Anterior cingulate cortex (tissue), 58 donors: Measurements from ENCODE around the gene FBXL12.
A peak's percentile ranks its signal among the peaks of the same experiment; 100 is the strongest.
"Not testable (repeated sequence)": the region's sequence is repeated elsewhere in the genome, so short reads cannot be mapped to it uniquely, and the experiment has no call there.

Source experiments
- DNase-seq, 58 donors: peaks; one replicate each; lab custom pipeline; 2025; lab: John Stamatoyannopoulos, UW

The FBXL12 gene

DNA sequence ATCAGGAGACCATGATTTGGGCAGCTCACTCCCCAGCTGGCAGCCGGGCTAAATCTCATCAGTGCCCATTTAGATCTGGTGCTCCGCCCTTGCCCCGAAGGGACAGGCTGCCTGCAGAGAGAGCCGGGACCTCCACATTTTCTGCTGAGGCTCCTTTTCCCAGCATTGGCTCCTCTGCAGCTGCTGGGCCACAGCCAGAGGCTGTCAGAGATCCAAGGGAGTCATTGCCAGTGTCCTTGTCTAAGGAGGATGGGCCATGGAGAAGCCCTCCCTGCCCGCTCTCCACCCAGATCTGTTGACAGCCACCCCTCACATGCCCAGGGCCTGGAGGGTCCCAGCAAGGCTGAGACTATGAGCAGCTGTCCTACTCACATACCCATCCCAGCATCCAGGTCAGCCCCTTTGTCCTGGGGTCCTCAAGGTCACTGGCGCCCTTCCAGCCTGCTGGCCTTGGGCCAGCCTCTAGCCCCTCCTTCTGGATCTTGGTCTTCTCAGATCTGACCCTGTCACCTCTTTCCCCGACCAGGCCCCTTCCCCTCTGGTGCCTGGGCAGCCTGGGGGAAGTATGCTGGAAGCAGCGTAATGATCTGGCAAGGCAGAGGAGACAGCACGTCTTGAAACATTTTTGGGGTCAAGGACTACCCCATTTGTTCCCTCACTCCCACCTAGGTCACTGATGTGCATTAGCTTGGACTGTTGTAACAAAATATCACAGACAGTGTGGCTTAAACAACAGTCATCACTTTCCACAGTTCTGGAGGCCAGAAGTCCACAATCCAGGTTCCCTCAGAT, 24.2 kb upstream of the FBXL12 start:
- peak in 19 of 58 donors; percentile 6 to 55 (median 25) for DNase-seq

DNA sequence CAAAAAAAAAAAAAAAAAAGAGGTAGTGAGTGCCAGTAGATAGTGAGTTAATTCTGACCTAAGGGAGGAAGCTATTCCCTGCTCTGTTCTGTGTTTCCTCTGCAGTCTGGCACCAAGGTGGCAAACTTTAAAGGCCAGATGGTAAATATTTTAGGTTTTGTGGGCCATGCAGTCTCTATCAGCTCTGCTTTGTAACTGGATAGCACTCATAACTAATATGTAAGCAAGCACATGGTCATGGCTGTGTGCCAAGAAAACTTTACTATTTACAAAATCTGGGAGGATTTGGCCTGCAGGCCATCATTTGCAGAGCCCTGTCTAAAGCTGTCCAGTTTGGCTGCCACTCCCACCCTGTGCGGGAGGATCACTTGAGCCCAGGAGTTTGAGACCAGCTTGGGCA, 20.5 kb upstream of the FBXL12 start:
- no peak for DNase-seq

DNA sequence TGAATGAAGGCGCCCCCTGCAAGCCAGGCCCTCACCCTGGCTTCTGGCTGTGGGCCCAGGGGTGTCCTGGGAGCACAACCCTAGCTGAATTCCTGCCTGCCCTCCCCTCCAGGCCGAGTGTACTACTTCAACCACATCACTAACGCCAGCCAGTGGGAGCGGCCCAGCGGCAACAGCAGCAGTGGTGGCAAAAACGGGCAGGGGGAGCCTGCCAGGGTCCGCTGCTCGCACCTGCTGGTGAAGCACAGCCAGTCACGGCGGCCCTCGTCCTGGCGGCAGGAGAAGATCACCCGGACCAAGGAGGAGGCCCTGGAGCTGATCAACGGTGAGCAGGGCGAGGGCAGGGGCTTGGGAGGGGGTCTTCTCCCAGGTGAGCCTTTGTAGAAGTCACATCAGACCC, 19.4 kb upstream of the FBXL12 start:
- no peak for DNase-seq

DNA sequence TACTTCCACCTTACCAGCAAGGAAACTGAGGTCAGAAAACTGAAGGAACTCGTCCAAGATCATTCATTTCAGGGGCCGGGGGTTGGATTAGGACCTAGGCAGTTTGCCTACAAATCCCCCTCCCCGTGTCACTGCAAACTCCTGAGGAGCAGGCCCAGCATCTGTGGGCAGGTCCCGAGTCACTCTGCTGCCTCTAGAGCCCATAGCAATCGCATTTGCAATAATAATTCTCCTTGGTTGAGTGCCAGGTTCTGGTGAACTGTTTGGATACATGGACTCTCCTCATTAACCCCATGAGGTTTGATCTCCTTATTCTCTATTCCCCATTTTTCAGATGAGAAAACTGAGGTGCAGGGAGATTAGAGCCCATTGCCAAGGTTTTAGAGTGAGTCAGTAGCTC, 17.1 kb upstream of the FBXL12 start:
- peak in 1 of 58 donors; percentile 11 for DNase-seq

DNA sequence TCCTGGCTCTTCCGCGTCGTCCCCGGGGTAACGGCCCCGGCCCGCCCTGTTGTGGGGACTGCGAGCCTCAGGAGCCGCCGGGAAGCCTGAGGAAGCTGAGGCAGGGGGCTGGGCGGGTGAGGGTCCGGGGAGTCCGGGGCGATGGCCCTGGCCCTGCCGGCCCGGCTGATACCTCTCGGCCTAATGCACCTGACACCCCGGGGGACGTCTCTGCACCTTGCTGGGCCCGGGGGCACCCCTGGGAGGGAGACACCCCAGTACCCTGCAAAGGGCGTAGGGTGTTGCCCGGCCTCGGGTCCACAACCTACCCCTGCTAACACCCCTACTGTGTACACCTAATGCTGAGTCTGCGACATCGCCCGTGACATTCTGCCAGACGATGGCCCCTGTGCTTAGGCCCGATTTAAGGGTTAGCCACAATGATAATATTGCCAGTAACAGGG, 16.6 kb upstream of the FBXL12 start:
- peak in 2 of 58 donors; percentile 34 to 37 for DNase-seq

DNA sequence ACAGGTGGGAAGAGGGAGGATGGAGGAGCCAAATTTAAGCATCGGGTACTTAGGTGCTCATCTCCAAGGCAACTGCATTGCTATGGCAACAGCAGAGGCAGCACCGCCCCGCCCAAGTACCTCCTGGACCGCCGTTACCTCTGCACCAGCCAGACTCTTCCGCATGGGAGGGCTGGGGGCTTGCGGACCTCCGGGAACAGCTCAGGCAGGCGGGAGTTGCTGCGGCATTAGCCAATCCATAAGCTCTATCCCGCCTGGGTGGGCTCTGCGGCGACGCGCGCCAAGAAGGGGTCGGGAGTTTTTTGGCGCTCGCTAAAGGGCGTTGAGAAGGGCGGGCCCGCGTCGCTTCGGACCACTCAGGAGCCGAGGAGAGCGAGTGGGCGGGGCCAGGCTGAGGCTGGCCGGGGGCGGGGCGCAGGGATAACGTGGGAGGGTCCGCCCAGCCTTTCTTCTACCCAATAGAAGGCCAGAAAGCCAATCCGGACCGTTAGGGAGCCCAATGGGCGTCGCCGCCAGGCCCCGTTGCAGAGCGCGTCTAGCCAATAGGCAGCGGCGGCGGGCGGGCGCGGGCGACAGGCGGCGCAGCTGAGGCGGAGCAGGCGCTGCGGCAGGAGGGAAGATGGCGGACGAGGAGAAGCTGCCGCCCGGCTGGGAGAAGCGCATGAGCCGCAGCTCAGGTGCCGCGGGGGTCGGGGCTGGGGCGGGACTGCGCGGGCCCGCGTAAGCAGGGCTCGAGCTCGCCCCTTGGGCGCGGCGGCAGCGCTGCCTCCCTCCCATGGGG, 16.0 kb upstream of the FBXL12 start, which contains the start of gene PIN1:
Gene PIN1 (plus strand): TSS at position 593 of the 781 bp plus-strand sequence. CDS start 27 bp downstream, at position 620.
- peak; percentile 83 to 100 (median 97) for DNase-seq

DNA sequence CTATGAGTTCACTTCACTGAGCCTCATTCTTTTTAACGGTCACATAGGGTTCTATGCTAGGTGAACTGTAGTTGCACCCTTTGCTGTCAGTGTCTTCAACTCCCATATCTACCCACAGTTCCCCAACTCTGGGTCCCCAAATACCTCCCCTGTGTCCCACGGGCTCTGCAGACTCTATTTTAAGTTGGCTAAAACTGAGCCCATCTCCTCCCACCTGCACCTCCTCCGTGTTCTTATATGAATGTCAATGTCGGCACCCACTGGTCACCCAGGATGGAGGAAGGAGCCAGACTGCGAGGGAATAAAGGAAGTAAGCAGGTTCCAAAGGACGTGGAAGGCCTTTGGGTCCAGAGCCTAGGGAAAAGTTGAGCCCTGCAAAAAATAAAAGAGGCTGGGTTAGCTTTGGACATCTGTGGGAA, 15.4 kb upstream of the FBXL12 start:
- DNase-seq: peak in 2 of 58 donors; percentile 31 to 55

DNA sequence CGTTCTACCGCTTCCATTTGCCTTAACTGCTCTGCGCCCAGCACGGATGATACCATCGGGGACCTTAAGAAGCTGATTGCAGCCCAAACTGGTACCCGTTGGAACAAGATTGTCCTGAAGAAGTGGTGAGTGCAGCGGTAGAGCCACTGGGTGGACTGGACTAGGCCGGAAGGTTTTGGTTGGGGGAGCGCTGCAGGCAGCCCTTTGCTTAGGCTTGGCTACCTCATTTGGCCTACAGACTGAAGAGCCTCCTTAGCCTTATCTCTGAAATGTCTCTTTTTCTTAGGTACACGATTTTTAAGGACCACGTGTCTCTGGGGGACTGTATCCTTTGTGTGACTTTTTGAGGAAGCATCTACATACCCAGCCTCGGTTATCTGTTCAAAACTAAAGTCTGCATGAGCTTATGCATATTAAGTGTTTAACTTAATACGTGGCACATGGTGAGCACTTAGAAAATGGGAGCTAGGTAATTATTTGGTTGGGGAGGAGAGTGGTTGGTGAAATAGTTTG, 9.7 kb upstream of the FBXL12 start:
- DNase-seq: no peak

DNA sequence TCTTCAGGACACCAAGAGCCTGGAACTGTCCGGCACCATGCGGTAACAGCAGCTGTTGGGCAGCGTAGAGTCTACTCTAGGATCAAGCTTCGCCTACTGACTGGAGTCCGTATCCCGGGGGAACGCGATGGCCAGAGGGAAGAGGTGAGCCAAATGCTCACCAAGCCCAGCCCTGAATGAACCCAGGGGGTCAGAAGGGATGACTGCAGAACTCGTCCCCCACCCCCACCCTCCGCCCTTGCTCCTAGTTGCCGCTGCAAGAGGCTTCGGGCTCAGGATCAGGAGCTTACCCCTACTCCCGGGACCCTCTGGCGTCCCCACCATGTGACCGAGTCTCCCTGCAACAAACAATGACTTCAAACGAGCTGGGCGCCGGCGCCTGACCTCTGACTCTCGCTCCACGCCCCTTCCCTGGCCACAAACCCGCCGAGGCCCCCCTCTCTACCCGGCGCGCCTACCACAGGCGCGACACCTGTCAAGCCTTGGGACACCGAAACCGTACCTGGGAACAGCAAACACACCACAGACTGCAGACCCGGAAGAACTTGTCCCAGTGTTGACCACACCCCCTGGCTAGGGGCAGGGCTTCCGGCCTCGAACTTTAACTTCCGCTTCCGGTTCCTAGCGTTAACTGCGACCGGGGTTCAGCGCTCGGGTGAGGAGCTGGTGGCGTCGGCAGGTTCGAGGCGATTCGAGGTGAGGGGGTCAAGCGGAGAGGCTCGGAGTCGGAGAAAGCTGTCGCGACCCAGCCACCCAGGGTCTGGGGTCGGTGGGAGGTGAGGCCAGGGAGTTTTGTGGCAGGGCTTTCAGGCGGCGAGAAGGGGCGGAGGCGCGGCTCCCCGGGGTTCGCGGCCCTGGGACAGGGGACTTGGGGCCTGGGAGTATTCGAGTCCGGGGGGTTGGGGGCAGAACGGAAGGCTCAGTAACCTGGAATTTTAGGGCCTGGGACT, 8.7 kb upstream of the FBXL12 start, which contains the start of gene UBL5:
Gene UBL5 (plus strand): TSS at position 630 of the 950 bp plus-strand sequence. CDS start 420 bp downstream, outside the sequence.
- DNase-seq: peak in 57 of 58 donors; percentile 51 to 92 (median 83)

DNA sequence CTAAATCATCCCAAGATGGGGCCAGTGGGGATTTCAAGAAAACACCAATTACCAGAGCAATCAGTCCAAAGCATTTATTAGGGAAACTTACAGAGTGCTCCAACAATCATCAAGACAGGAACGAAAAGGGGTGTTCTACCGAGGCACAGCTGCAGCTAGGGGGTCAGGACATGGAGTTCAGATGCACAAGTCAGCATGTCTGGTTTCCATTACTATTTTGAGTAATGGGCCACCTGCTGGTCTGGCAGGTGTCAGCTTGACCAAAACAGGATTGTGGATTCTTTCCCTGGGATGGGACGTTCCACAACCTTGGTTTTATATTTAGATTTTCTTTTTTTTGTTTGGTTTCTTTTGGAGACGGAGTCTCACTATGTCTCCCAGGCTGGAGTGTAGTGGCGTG, 4.9 kb upstream of the FBXL12 start:
- no peak for DNase-seq

DNA sequence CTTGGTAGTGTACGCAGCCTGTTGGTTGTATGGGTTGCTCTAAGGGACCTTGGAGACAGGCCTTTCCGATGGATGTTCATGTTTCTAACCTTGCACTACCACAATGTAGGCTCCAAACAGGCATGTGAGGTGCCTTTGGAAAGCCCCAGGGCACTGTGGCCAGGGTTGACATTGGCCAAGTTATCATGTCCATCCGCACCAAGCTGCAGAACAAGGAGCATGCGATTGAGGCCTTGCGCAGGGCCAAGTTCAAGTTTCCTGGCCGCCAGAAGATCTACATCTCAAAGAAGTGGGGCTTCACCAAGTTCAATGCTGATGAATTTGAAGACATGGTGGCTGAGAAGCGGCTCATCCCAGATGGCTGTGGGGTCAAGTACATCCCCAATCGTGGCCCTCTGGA, 1.2 kb upstream of the FBXL12 start:
- not testable (repeated sequence) for DNase-seq

DNA sequence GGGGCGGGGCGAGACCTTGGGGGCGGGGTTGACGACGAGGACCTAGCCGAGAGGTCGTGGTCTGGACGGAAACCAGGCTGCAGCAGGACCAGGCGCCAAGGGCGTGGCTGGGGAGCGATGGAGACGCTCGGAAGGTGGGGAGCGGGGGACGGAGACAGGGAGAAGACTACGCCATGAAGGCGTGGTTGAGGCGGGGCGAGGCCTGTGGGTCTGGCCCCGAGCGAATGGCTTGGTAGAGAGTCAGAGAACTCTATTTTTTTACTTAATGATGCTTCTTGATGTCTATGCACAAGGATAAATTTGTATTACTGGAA, 674 bp upstream of the FBXL12 start:
- DNase-seq: no peak

DNA sequence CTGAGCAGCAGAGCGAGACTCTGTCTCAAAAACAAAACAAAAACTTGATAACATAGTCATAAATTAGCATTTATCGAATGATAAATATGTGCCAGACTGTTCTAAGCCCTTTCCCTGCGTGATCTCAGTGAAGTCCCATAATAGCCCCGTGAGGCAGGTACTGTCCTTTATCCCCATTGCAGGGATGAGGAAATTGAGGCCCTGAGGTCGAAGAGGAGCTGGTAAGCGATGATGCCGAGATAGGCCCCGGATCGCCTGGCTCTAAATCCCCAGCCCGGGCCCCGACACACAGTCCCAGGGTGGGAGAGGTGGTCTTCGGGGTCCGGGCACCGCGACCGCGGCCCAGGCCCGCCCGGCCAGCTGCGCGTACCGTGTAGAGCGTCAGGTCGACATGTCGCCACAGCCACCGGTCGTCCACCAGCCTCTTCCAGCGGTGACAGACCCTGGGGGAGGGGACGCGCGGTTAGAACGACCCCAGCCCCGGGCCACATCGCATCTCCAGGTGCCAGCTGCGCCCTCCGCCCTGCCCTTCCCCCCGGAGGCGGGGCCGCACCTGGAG, 625 bp downstream of the FBXL12 start:
- peak in 3 of 58 donors; percentile 48 to 63 (median 48) for DNase-seq

DNA sequence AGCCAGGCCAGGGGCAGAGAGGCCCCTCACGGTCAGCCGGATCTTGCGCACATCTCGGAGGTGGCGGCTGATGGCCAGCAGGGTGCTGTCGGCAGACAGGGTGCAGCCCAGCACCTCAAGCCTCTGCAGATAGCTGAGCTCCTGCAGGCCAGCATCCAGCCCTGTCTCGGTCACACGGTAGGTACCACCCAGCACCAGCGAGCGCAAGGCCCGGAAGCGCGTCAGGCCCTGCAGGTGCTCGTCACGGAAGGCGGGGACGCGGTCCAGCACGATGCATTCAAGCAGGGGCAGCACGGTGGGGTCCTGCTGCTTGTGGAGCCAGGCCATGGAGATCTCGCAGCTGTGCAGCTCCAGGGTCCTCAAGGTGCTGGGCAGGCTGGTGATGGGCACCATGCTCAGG, 7.7 kb downstream of the FBXL12 start:
- DNase-seq: no peak

DNA sequence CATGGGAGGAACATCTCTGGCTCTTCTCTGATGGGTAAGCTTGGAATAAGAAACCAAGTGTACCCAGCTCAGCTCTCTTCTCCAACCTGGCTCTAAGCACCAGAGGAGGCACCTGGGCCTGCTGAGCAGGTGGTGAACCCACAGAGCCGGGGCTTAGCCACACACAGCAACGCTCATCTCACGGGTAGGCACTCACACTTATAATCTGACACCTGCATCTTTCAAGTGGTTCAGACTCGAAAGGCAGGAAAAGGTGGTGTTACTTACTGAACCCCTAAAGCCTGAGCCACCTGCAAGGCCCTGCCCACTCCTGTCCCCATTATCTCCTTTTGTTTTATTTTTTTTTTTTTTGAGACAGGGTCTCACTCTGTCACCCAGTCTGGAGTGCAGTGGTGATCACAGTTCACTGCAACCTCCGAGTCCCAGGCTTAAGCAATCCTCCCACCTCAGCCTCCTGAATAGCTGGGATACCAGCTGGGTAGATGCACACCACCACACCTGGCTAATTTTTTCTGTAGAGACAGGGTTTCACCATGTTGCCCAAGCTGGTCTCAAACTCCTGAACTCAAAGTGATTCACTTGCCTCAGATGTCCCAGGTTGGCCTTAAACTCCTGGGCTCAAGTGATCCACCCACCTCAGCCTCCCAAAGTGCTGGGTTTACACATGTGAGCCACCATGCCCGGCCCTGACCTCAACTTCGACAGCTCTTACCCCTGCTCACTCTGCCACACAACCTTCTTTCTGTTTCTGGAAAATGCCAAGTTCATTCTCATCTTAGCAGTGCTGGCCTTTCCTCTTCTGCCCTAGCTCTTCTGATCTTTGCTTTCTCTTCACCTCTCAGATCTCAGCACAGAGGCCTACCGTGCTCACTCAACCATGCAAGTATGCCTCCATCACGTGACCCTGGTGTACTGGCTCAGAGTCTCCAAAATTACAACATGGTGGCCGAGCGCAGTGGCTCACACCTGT, 9.7 kb downstream of the FBXL12 start:
- no peak for DNase-seq

DNA sequence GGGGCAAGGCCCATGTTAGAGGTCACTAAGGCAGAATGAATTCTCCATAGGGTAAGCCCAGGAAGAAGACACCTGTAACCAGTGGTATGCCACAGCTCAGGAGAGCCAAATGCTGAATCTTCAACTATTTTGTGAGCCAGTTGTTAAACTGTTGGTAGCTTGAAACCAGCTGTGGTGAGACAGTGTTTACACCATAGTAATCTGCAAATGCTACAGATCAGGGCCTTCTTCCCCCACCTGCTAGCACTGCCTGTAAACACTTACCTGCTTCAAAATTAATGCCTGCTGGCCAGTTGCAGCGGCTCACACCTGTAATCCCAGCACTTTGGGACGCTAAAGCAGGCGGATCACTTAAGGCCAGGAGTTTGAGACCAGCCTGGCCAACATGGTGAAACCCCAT, 12.1 kb downstream of the FBXL12 start:
- DNase-seq: no peak

DNA sequence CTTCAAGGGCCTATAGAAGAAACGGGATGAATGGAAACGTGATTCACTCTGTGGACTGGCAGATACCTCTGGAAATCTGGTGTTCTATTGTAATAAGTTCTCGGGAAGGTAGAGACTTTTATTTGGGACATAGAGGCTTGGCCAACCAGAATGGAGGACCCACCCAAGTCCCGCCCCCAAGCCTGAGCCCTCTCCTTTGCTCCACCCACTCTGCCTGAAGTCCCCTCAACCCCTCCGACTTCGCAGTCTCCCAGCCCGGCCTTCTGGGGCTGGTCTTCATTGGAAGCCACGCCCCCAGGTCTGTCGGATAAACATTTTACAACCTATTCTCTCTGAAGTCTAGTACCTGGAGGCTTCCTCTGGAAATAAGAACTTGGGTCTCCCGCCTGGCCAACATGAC, 16.9 kb downstream of the FBXL12 start:
- no peak for DNase-seq

DNA sequence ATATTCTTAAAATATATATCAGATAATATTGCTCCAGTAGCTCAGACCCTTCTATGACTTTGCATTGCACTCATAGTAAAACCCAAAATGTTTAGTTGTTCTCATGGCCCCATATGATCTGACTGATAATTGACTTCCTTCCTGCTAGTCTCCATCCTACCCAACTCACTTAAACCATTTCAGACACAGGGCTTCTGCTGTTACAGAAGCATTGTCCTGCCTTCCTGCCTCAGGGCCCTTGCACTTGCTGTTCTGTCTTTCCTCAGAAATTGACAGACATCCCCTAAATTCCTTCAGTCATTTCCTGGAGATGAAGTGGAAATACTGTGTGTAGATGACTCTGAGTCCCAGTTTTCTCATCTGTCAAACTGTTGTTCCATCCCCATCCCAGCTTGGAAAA, 19.7 kb downstream of the FBXL12 start:
- DNase-seq: no peak

DNA sequence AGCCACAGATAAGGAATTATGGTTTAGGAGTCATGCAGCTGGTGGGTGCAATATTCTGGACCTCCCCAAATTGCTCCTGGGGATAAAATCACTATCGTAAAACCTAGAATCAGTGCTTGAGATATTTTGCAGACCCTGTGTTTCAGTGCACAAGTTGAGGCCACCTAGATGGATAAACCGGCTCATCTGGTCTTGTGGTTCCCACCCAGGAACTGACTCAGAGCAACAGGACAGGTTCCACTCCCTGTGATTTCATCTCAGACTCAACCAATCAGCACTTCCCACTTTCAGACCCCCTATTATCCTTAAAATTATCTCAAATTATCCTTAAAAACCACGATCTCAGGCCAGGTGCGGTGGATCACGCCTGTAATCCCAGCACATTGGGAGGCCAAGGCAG, 21.0 kb downstream of the FBXL12 start:
- DNase-seq: no peak
